Esophagus squamous epithelium (tissue), 4 donors: Measurements from ENCODE around the gene MCTP2.

ENCODE experiments used
- POLR2A ChIP-seq, 4 donors: fragments of 450-650 bp; IDR thresholded peaks; one replicate each; pipeline ENCODE4 v1.6.1; 2017; ENCODE audit warnings: antibody characterized with exemption in 4 of 4, mild to moderate bottlenecking in 4 of 4, moderate library complexity in 3 of 4
- TF ChIP-seq, protein P1 (sequence below), 6 experiments: fragments of 450-650 bp in 4 of 6; fragments of 200-600 bp in 2 of 6; sonication (generic) in 2 of 6; IDR thresholded peaks; one replicate each; pipeline ENCODE4 v1.5.1; 2016 to 2019; ENCODE audit warnings: antibody characterized with exemption in 6 of 6, mild to moderate bottlenecking in 4 of 6, moderate library complexity in 4 of 6

DNA sequence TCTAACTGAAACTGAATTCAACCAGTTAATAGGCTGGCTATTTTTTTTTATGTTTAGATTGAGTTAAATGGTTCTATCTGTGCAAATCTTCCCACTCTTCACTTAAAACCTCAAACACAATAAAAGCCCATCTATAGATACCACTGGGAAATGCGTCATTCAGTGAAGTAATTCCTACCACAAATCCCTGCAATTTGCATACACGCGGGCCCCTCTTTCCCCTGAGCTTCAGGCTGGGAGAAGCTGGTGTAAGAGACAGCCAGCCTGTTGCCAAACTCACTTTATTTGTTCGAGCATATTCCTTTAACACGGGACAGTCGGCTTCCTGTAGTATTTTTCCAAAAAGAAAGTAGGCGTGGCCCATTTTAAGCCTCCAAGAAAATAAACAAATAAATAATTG, 26.0 kb upstream of the MCTP2 start:
- TF ChIP-seq, protein P1, sequence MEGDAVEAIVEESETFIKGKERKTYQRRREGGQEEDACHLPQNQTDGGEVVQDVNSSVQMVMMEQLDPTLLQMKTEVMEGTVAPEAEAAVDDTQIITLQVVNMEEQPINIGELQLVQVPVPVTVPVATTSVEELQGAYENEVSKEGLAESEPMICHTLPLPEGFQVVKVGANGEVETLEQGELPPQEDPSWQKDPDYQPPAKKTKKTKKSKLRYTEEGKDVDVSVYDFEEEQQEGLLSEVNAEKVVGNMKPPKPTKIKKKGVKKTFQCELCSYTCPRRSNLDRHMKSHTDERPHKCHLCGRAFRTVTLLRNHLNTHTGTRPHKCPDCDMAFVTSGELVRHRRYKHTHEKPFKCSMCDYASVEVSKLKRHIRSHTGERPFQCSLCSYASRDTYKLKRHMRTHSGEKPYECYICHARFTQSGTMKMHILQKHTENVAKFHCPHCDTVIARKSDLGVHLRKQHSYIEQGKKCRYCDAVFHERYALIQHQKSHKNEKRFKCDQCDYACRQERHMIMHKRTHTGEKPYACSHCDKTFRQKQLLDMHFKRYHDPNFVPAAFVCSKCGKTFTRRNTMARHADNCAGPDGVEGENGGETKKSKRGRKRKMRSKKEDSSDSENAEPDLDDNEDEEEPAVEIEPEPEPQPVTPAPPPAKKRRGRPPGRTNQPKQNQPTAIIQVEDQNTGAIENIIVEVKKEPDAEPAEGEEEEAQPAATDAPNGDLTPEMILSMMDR (IDR thresholded peaks at IDR 0.05), result no peak
- no peak for TF ChIP-seq POLR2A (IDR thresholded peaks at IDR 0.05)
